ENCODE measurements around the gene LAT. TPM values are rescaled to one million over a fixed set of nuclear protein-coding genes. Genes with fewer than 3 reads are reported as not detected.

LAT gene
- total and polyA plus RNA-seq, 2 donors: 91.7 to 239 TPM

GRCh38 chr16:28982418-28982817 lies 2.4 kb upstream of the LAT start:
- Histone ChIP-seq H3K4me3 (ENCODE audit: low read length in 2 of 2) (no peak overlapping the region), H3K9me3 (ENCODE audit: control insufficient read depth in 2 of 2, insufficient read depth in 1 of 2, low read length in 1 of 2) (peaks cover 3 to 32% of the 10 kb centered on the region in 2 donors), H3K4me1 (ENCODE audit: control insufficient read depth in 2 of 2, insufficient read depth in 2 of 2, low read length in 2 of 2) (peaks cover 23 to 43% of the 10 kb centered on the region in 2 donors), H3K27ac (ENCODE audit: low read depth in 1 of 2, low read length in 1 of 2) (no peak overlapping the region), H3K36me3 (ENCODE audit: control insufficient read depth in 2 of 2, insufficient read depth in 2 of 2, low read length in 1 of 2) (peaks cover 71 to 79% of the 10 kb centered on the region in 2 donors), H3K27me3 (ENCODE audit: control insufficient read depth in 2 of 2, insufficient read depth in 1 of 2, low read length in 1 of 2) (no peaks in the 10 kb centered on the region)
- DNase-seq (ENCODE audit: low read depth in 6 of 9, low spot score in 9 of 9): no peak
- 97% methylated on average over 10 of the region's 10 CpGs for WGBS

- no peak for DNase-seq (ENCODE audit: low read depth in 6 of 9, low spot score in 9 of 9)
- Histone ChIP-seq H3K27me3 (ENCODE audit: control insufficient read depth in 2 of 2, insufficient read depth in 1 of 2, low read length in 1 of 2) (no peaks in the 10 kb centered on the region), H3K4me1 (ENCODE audit: control insufficient read depth in 2 of 2, insufficient read depth in 2 of 2, low read length in 2 of 2) (peaks cover 25 to 45% of the 10 kb centered on the region in 2 donors), H3K4me3 (ENCODE audit: low read length in 2 of 2) (no peak overlapping the region), H3K36me3 (ENCODE audit: control insufficient read depth in 2 of 2, insufficient read depth in 2 of 2, low read length in 1 of 2) (peaks cover 71 to 79% of the 10 kb centered on the region in 2 donors), H3K27ac (ENCODE audit: low read depth in 1 of 2, low read length in 1 of 2) (no peak overlapping the region), H3K9me3 (ENCODE audit: control insufficient read depth in 2 of 2, insufficient read depth in 1 of 2, low read length in 1 of 2) (peaks cover 3 to 32% of the 10 kb centered on the region in 2 donors)
- 98% methylated on average over 11 of the region's 11 CpGs for WGBS
Observed at GRCh38 chr16:28982949-28983348, 1.9 kb upstream of the LAT start.

GRCh38 chr16:28983644-28984043 lies 1.2 kb upstream of the LAT start:
- WGBS: 98% methylated on average over 18 of the region's 18 CpGs
- Histone ChIP-seq H3K9me3 (ENCODE audit: control insufficient read depth in 2 of 2, insufficient read depth in 1 of 2, low read length in 1 of 2) (peaks cover 3 to 32% of the 10 kb centered on the region in 2 donors), H3K27ac (ENCODE audit: low read depth in 1 of 2, low read length in 1 of 2) (peak overlapping the region in 1 of 2 donors; percentile 90), H3K4me1 (ENCODE audit: control insufficient read depth in 2 of 2, insufficient read depth in 2 of 2, low read length in 2 of 2) (peaks cover 30 to 47% of the 10 kb centered on the region in 2 donors), H3K4me3 (ENCODE audit: low read length in 2 of 2) (peak overlapping the region in 1 of 2 donors; percentile 100), H3K27me3 (ENCODE audit: control insufficient read depth in 2 of 2, insufficient read depth in 1 of 2, low read length in 1 of 2) (no peaks in the 10 kb centered on the region), H3K36me3 (ENCODE audit: control insufficient read depth in 2 of 2, insufficient read depth in 2 of 2, low read length in 1 of 2) (peaks cover 69 to 79% of the 10 kb centered on the region in 2 donors)
- DNase-seq (ENCODE audit: low read depth in 6 of 9, low spot score in 9 of 9): no peak

- Histone ChIP-seq H3K36me3 (ENCODE audit: control insufficient read depth in 2 of 2, insufficient read depth in 2 of 2, low read length in 1 of 2) (peaks cover 71 to 79% of the 10 kb centered on the region in 2 donors), H3K9me3 (ENCODE audit: control insufficient read depth in 2 of 2, insufficient read depth in 1 of 2, low read length in 1 of 2) (peaks cover 3 to 32% of the 10 kb centered on the region in 2 donors), H3K27me3 (ENCODE audit: control insufficient read depth in 2 of 2, insufficient read depth in 1 of 2, low read length in 1 of 2) (no peaks in the 10 kb centered on the region), H3K4me3 (ENCODE audit: low read length in 2 of 2) (peak overlapping the region; percentile 96 to 100), H3K4me1 (ENCODE audit: control insufficient read depth in 2 of 2, insufficient read depth in 2 of 2, low read length in 2 of 2) (peaks cover 33 to 51% of the 10 kb centered on the region in 2 donors), H3K27ac (ENCODE audit: low read depth in 1 of 2, low read length in 1 of 2) (peak overlapping the region; percentile 90)
- no peak for DNase-seq (ENCODE audit: low read depth in 6 of 9, low spot score in 9 of 9)
- WGBS: 58% methylated on average over 12 of the region's 12 CpGs
Observed at GRCh38 chr16:28984091-28984490, 761 bp upstream of the LAT start.

GRCh38 chr16:28985211-28986041 lies 574 bp downstream of the LAT start:
- 34% methylated on average over 19 of the region's 19 CpGs for WGBS
- DNase-seq (ENCODE audit: low read depth in 6 of 9, low spot score in 9 of 9): no peak
- Histone ChIP-seq H3K4me3 (ENCODE audit: low read length in 2 of 2) (peak overlapping the region; percentile 96 to 100), H3K36me3 (ENCODE audit: control insufficient read depth in 2 of 2, insufficient read depth in 2 of 2, low read length in 1 of 2) (peaks cover 80 to 86% of the 10 kb centered on the region in 2 donors), H3K27me3 (ENCODE audit: control insufficient read depth in 2 of 2, insufficient read depth in 1 of 2, low read length in 1 of 2) (no peaks in the 10 kb centered on the region), H3K9me3 (ENCODE audit: control insufficient read depth in 2 of 2, insufficient read depth in 1 of 2, low read length in 1 of 2) (peaks cover 3 to 32% of the 10 kb centered on the region in 2 donors), H3K27ac (ENCODE audit: low read depth in 1 of 2, low read length in 1 of 2) (peak overlapping the region; percentile 77 to 84), H3K4me1 (ENCODE audit: control insufficient read depth in 2 of 2, insufficient read depth in 2 of 2, low read length in 2 of 2) (peaks cover 40 to 65% of the 10 kb centered on the region in 2 donors)

- Histone ChIP-seq H3K36me3 (ENCODE audit: control insufficient read depth in 2 of 2, insufficient read depth in 2 of 2, low read length in 1 of 2) (peaks cover 81 to 87% of the 10 kb centered on the region in 2 donors), H3K4me3 (ENCODE audit: low read length in 2 of 2) (peak overlapping the region; percentile 96 to 100), H3K4me1 (ENCODE audit: control insufficient read depth in 2 of 2, insufficient read depth in 2 of 2, low read length in 2 of 2) (peaks cover 40 to 66% of the 10 kb centered on the region in 2 donors), H3K9me3 (ENCODE audit: control insufficient read depth in 2 of 2, insufficient read depth in 1 of 2, low read length in 1 of 2) (peaks cover 3 to 32% of the 10 kb centered on the region in 2 donors), H3K27me3 (ENCODE audit: control insufficient read depth in 2 of 2, insufficient read depth in 1 of 2, low read length in 1 of 2) (no peaks in the 10 kb centered on the region), H3K27ac (ENCODE audit: low read depth in 1 of 2, low read length in 1 of 2) (peak overlapping the region; percentile 77 to 84)
- 78% methylated on average over 9 of the region's 9 CpGs for WGBS
- DNase-seq (ENCODE audit: low read depth in 6 of 9, low spot score in 9 of 9): no peak
Observed at GRCh38 chr16:28986046-28986445, 1.2 kb downstream of the LAT start.

- Histone ChIP-seq H3K4me3 (ENCODE audit: low read length in 2 of 2) (peak overlapping the region; percentile 96 to 100), H3K36me3 (ENCODE audit: control insufficient read depth in 2 of 2, insufficient read depth in 2 of 2, low read length in 1 of 2) (peaks cover 78 to 83% of the 10 kb centered on the region in 2 donors), H3K27ac (ENCODE audit: low read depth in 1 of 2, low read length in 1 of 2) (peak overlapping the region in 1 of 2 donors; percentile 28), H3K4me1 (ENCODE audit: control insufficient read depth in 2 of 2, insufficient read depth in 2 of 2, low read length in 2 of 2) (peaks cover 40 to 66% of the 10 kb centered on the region in 2 donors), H3K27me3 (ENCODE audit: control insufficient read depth in 2 of 2, insufficient read depth in 1 of 2, low read length in 1 of 2) (no peaks in the 10 kb centered on the region), H3K9me3 (ENCODE audit: control insufficient read depth in 2 of 2, insufficient read depth in 1 of 2, low read length in 1 of 2) (peaks cover 3 to 28% of the 10 kb centered on the region in 2 donors)
- no peak for DNase-seq (ENCODE audit: low read depth in 6 of 9, low spot score in 9 of 9)
- WGBS: 88% methylated on average over 13 of the region's 13 CpGs
Observed at GRCh38 chr16:28986492-28986891, 1.6 kb downstream of the LAT start.

- H3K27ac ChIP-seq (ENCODE audit: low read depth in 1 of 2, low read length in 1 of 2): peak overlapping the region; percentile 47 to 57
- H3K36me3 ChIP-seq (ENCODE audit: control insufficient read depth in 2 of 2, insufficient read depth in 2 of 2, low read length in 1 of 2): peaks cover 75 to 79% of the 10 kb centered on the region in 2 donors
- no peaks in the 10 kb centered on the region for H3K27me3 ChIP-seq (ENCODE audit: control insufficient read depth in 2 of 2, insufficient read depth in 1 of 2, low read length in 1 of 2)
- H3K9me3 ChIP-seq (ENCODE audit: control insufficient read depth in 2 of 2, insufficient read depth in 1 of 2, low read length in 1 of 2): peaks cover 0 to 20% of the 10 kb centered on the region in 2 donors
- peak overlapping the region; percentile 96 to 100 for H3K4me3 ChIP-seq (ENCODE audit: low read length in 2 of 2)
- peaks cover 40 to 66% of the 10 kb centered on the region in 2 donors for H3K4me1 ChIP-seq (ENCODE audit: control insufficient read depth in 2 of 2, insufficient read depth in 2 of 2, low read length in 2 of 2)
- WGBS: 95% methylated on average over 4 of the region's 4 CpGs
- no peak for DNase-seq (ENCODE audit: low read depth in 6 of 9, low spot score in 9 of 9)
Observed at GRCh38 chr16:28987170-28987853, 2.5 kb downstream of the LAT start.

- H3K36me3 ChIP-seq (ENCODE audit: control insufficient read depth in 2 of 2, insufficient read depth in 2 of 2, low read length in 1 of 2): peaks cover 61% of the 10 kb centered on the region in 2 donors
- H3K27ac ChIP-seq (ENCODE audit: low read depth in 1 of 2, low read length in 1 of 2): peak overlapping the region; percentile 38 to 64
- no peaks in the 10 kb centered on the region for H3K27me3 ChIP-seq (ENCODE audit: control insufficient read depth in 2 of 2, insufficient read depth in 1 of 2, low read length in 1 of 2)
- DNase-seq (ENCODE audit: low read depth in 6 of 9, low spot score in 9 of 9): no peak
- H3K4me3 ChIP-seq (ENCODE audit: low read length in 2 of 2): peak overlapping the region in 1 of 2 donors; percentile 0
- H3K9me3 ChIP-seq (ENCODE audit: control insufficient read depth in 2 of 2, insufficient read depth in 1 of 2, low read length in 1 of 2): peaks cover 0 to 15% of the 10 kb centered on the region in 2 donors
- WGBS: 99% methylated on average over 14 of the region's 14 CpGs
- peaks cover 32 to 50% of the 10 kb centered on the region in 2 donors for H3K4me1 ChIP-seq (ENCODE audit: control insufficient read depth in 2 of 2, insufficient read depth in 2 of 2, low read length in 2 of 2)
Observed at GRCh38 chr16:28989363-28989762, 4.5 kb downstream of the LAT start.
